Measurements from ENCODE around the gene LRP11.

GRCh38 chr6:149860834-149861602, 3.1 kb downstream of the LRP11 start:
- TF ChIP-seq, protein P1, sequence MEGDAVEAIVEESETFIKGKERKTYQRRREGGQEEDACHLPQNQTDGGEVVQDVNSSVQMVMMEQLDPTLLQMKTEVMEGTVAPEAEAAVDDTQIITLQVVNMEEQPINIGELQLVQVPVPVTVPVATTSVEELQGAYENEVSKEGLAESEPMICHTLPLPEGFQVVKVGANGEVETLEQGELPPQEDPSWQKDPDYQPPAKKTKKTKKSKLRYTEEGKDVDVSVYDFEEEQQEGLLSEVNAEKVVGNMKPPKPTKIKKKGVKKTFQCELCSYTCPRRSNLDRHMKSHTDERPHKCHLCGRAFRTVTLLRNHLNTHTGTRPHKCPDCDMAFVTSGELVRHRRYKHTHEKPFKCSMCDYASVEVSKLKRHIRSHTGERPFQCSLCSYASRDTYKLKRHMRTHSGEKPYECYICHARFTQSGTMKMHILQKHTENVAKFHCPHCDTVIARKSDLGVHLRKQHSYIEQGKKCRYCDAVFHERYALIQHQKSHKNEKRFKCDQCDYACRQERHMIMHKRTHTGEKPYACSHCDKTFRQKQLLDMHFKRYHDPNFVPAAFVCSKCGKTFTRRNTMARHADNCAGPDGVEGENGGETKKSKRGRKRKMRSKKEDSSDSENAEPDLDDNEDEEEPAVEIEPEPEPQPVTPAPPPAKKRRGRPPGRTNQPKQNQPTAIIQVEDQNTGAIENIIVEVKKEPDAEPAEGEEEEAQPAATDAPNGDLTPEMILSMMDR (IDR thresholded peaks at IDR 0.05; ENCODE audit: low read length), result no peak
- TF ChIP-seq EZH2 (optimal IDR thresholded peaks at IDR 0.05; ENCODE audit: low read depth, low read length) (no peak), EZH2phosphoT487 (IDR thresholded peaks at IDR 0.05; ENCODE audit: low read length) (no peak)

All from MM.1S (cell line).